Liver (tissue), 9 donors: ENCODE data around the gene SDF4. TPM values are rescaled to one million over a fixed set of nuclear protein-coding genes. Genes with fewer than 3 reads are reported as not detected.

Experiments used
- DNase-seq: peaks from one replicate; pipeline ENCODE4 v3.0.0-alpha.2; 2017; ENCODE audit warnings: low spot score
- H3K27ac ChIP-seq, 2 donors: one replicate each; pipeline ENCODE4 v1.7.0; 2013; ENCODE audit warnings: inconsistent platforms in 2 of 2, low read length in 2 of 2, control low read depth in 1 of 2, low read depth in 1 of 2, mild to moderate bottlenecking in 1 of 2
- H3K27me3 ChIP-seq, 4 donors: one replicate each; pipeline versions ENCODE4 v1.6.1 to v1.7.0; 2013; ENCODE audit warnings: low read length in 3 of 4, inconsistent platforms in 1 of 4, mild to moderate bottlenecking in 1 of 4, moderate library complexity in 1 of 4; ENCODE audit not compliant: control insufficient read depth in 4 of 4, insufficient read depth in 4 of 4
- H3K36me3 ChIP-seq, 4 donors: one replicate each; pipeline versions ENCODE4 v1.6.1 to v1.7.0; 2013; ENCODE audit warnings: low read length in 3 of 4, mild to moderate bottlenecking in 3 of 4, low read depth in 1 of 4, moderate library complexity in 1 of 4; ENCODE audit not compliant: control insufficient read depth in 4 of 4, insufficient read depth in 3 of 4
- H3K4me1 ChIP-seq, 4 donors: one replicate each; pipeline versions ENCODE4 v1.6.1 to v1.7.0; 2013; ENCODE audit warnings: low read length in 3 of 4, mild to moderate bottlenecking in 3 of 4, moderate library complexity in 1 of 4; ENCODE audit not compliant: control insufficient read depth in 4 of 4, insufficient read depth in 4 of 4
- H3K4me3 ChIP-seq, 3 donors: one replicate each; pipeline versions ENCODE4 v1.6.1 to v1.7.0; 2013; ENCODE audit warnings: low read length in 3 of 3, control low read depth in 1 of 3, low read depth in 1 of 3, mild to moderate bottlenecking in 1 of 3
- H3K9ac ChIP-seq, 2 donors: one replicate each; pipeline ENCODE4 v1.7.0; 2013; ENCODE audit warnings: low read length in 2 of 2, mild to moderate bottlenecking in 2 of 2, moderate library complexity in 2 of 2, control low read depth in 1 of 2, low read depth in 1 of 2
- H3K9me3 ChIP-seq, 4 donors: one replicate each; pipeline versions ENCODE4 v1.6.1 to v1.7.0; 2013; ENCODE audit warnings: low read length in 3 of 4; ENCODE audit not compliant: control insufficient read depth in 4 of 4
- EGR1 ChIP-seq, 2 donors: IDR thresholded peaks; 2 replicates each; pipeline ENCODE4 v1.6.1; 2016 to 2018; ENCODE audit warnings: antibody characterized with exemption in 2 of 2, low read depth in 2 of 2
- FOXA1 ChIP-seq: IDR thresholded peaks from 2 replicates; pipeline ENCODE4 v1.6.1; 2016; ENCODE audit warnings: antibody characterized with exemption
- GABPA ChIP-seq, 2 donors: IDR thresholded peaks in 1 of 2; conservative IDR thresholded peaks in 1 of 2; 2 replicates each; pipeline ENCODE4 v1.6.1; 2016; ENCODE audit warnings: antibody characterized with exemption in 2 of 2, mild to moderate bottlenecking in 1 of 2, moderate library complexity in 1 of 2
- HNF4A ChIP-seq, 2 donors: conservative IDR thresholded peaks; 2 replicates each; pipeline ENCODE4 v1.6.1; 2016; ENCODE audit warnings: antibody characterized with exemption in 2 of 2, mild to moderate bottlenecking in 2 of 2
- JUND ChIP-seq, 2 donors: IDR thresholded peaks; 2 replicates each; pipeline ENCODE4 v1.6.1; 2016; ENCODE audit warnings: antibody characterized with exemption in 2 of 2
- NR2F2 ChIP-seq: IDR thresholded peaks from 2 replicates; pipeline ENCODE4 v1.6.1; 2016; ENCODE audit warnings: antibody characterized with exemption
- RAD21 ChIP-seq, 2 donors: IDR thresholded peaks; 2 replicates each; pipeline ENCODE4 v1.6.1; 2016; ENCODE audit warnings: antibody characterized with exemption in 2 of 2, mild to moderate bottlenecking in 2 of 2
- RXRA ChIP-seq, 2 donors: IDR thresholded peaks; 2 replicates each; pipeline ENCODE4 v1.6.1; 2017 to 2018; ENCODE audit warnings: antibody characterized with exemption in 2 of 2, mild to moderate bottlenecking in 1 of 2
- SP1 ChIP-seq: IDR thresholded peaks from 2 replicates; pipeline ENCODE4 v1.6.1; 2018; ENCODE audit warnings: antibody characterized with exemption, mild to moderate bottlenecking
- TAF1 ChIP-seq: conservative IDR thresholded peaks from 2 replicates; pipeline ENCODE4 v1.6.1; 2016; ENCODE audit warnings: antibody characterized with exemption, mild to moderate bottlenecking
- WGBS: extraction: QIAGEN DNeasy Blood & Tissue Kit; methylation state at CpG from one replicate; pipeline ENCODE4 v1.1.7; 2013; 5-methylcytosine and 5-hydroxymethylcytosine counted together
- polyA plus RNA-seq, 2 donors: library from polyadenylated mRNA; stranded (reverse) in 1 of 2; unstranded in 1 of 2; fragments of 200-250 nt in 1 of 2; fragments of >200 nt in 1 of 2; fragmentation: Nextera tagmentation in 1 of 2; extraction: Ambion mirVana in 1 of 2; gene quantifications; one replicate each; pipeline versions ENCODE4 v1.2.1 to v1.2.3, GENCODE V29; 2013 to 2015
- total RNA-seq, 2 donors: library from RNA; depleted of rRNA; stranded (reverse); fragments of >200 nt; gene quantifications; one replicate each; pipeline ENCODE4 v1.2.3, GENCODE V29; 2014
- TF ChIP-seq, protein P1 (sequence below): fragments of 150-350 bp; IDR thresholded peaks from 2 replicates; pipeline ENCODE4 v1.5.1; 2017; ENCODE audit warnings: improper control_type of control experiment, low read depth, low read length; ENCODE audit not compliant: missing input control
- TF ChIP-seq, protein P2 (sequence below): IDR thresholded peaks from 2 replicates; pipeline ENCODE4 v1.6.1; 2016; ENCODE audit warnings: antibody characterized with exemption
- TF ChIP-seq, protein P3 (sequence below): IDR thresholded peaks from 2 replicates; pipeline ENCODE4 v1.6.1; 2016; ENCODE audit warnings: antibody characterized with exemption
- TF ChIP-seq, protein P4 (sequence below): IDR thresholded peaks from 2 replicates; pipeline ENCODE4 v1.6.1; 2016; ENCODE audit warnings: antibody characterized with exemption
- TF ChIP-seq, protein P5 (sequence below): IDR thresholded peaks from 2 replicates; pipeline ENCODE4 v1.6.1; 2016; ENCODE audit warnings: antibody characterized with exemption, mild to moderate bottlenecking
- donor health status: healthy.
- donor health status: healthy.
- donor health status: healthy.
- donor health status: healthy.
- donor health status: healthy.

The SDF4 gene
- total and polyA plus RNA-seq, 4 donors, result 48.7 to 180 (median 75.9) TPM

DNA sequence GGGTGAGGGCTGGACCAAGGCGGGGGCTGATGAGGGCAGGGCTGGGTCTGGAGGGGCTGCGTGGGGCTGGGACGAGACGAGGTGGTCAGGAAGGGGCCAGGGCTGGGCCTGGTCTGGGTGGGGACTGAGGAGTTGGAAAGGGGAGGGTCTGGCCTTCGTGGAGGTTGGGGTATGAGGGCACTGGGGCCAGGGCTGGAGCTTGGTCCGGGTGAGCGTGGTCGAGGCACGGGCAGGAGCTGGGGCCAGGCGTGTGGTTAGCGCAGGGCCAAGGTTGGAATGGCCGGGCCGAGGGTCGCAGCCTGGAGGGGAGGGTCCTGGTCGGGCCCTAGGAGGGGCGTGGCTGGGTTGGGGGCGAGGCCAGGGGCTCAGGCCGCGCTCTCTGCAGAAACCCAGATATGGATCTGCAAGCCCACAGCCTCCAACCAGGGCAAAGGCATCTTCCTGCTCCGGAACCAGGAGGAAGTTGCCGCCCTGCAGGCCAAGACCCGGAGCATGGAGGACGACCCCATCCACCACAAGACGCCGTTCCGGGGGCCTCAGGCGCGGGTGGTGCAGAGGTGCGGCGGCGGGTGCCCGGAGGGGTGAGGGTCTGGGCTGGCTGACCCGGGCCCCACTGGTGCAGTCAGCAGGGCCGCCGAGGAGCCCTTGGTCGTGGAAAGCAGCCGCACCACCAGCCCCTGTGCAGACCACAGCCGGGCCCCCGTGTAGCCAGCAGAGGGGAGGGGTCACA is 49.1 kb downstream of the SDF4 start:
- DNase-seq, result no peak
- no peaks in the 10 kb centered on the region for H3K27me3 ChIP-seq
- no peaks in the 10 kb centered on the region for H3K9me3 ChIP-seq
- no peaks in the 10 kb centered on the region for H3K36me3 ChIP-seq
- no peak overlapping the region for H3K4me3 ChIP-seq
- H3K27ac ChIP-seq, result no peak overlapping the region
- no peak overlapping the region for H3K9ac ChIP-seq
- H3K4me1 ChIP-seq, result no peaks in the 10 kb centered on the region
- TF ChIP-seq RAD21 (IDR thresholded peaks at IDR 0.05) (no peak), JUND (IDR thresholded peaks at IDR 0.05) (no peak), RXRA (IDR thresholded peaks at IDR 0.05) (no peak), SP1 (no peak), TAF1 (no peak), GABPA (IDR thresholded peaks at IDR 0.05 in 1 of 2, conservative IDR thresholded peaks at IDR 0.05 in 1 of 2) (no peak), FOXA1 (no peak), EGR1 (IDR thresholded peaks at IDR 0.05; ENCODE audit: low read depth in 2 of 2) (no peak), NR2F2 (no peak), HNF4A (conservative IDR thresholded peaks at IDR 0.05) (no peak)
- TF ChIP-seq, protein P1, sequence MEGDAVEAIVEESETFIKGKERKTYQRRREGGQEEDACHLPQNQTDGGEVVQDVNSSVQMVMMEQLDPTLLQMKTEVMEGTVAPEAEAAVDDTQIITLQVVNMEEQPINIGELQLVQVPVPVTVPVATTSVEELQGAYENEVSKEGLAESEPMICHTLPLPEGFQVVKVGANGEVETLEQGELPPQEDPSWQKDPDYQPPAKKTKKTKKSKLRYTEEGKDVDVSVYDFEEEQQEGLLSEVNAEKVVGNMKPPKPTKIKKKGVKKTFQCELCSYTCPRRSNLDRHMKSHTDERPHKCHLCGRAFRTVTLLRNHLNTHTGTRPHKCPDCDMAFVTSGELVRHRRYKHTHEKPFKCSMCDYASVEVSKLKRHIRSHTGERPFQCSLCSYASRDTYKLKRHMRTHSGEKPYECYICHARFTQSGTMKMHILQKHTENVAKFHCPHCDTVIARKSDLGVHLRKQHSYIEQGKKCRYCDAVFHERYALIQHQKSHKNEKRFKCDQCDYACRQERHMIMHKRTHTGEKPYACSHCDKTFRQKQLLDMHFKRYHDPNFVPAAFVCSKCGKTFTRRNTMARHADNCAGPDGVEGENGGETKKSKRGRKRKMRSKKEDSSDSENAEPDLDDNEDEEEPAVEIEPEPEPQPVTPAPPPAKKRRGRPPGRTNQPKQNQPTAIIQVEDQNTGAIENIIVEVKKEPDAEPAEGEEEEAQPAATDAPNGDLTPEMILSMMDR, result no peak
- TF ChIP-seq, protein P2, sequence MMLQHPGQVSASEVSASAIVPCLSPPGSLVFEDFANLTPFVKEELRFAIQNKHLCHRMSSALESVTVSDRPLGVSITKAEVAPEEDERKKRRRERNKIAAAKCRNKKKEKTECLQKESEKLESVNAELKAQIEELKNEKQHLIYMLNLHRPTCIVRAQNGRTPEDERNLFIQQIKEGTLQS, result no peak
- TF ChIP-seq, protein P3, sequence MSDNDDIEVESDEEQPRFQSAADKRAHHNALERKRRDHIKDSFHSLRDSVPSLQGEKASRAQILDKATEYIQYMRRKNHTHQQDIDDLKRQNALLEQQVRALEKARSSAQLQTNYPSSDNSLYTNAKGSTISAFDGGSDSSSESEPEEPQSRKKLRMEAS, result no peak
- TF ChIP-seq, protein P4, sequence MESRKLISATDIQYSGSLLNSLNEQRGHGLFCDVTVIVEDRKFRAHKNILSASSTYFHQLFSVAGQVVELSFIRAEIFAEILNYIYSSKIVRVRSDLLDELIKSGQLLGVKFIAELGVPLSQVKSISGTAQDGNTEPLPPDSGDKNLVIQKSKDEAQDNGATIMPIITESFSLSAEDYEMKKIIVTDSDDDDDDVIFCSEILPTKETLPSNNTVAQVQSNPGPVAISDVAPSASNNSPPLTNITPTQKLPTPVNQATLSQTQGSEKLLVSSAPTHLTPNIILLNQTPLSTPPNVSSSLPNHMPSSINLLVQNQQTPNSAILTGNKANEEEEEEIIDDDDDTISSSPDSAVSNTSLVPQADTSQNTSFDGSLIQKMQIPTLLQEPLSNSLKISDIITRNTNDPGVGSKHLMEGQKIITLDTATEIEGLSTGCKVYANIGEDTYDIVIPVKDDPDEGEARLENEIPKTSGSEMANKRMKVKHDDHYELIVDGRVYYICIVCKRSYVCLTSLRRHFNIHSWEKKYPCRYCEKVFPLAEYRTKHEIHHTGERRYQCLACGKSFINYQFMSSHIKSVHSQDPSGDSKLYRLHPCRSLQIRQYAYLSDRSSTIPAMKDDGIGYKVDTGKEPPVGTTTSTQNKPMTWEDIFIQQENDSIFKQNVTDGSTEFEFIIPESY, result no peak
- TF ChIP-seq, protein P5, sequence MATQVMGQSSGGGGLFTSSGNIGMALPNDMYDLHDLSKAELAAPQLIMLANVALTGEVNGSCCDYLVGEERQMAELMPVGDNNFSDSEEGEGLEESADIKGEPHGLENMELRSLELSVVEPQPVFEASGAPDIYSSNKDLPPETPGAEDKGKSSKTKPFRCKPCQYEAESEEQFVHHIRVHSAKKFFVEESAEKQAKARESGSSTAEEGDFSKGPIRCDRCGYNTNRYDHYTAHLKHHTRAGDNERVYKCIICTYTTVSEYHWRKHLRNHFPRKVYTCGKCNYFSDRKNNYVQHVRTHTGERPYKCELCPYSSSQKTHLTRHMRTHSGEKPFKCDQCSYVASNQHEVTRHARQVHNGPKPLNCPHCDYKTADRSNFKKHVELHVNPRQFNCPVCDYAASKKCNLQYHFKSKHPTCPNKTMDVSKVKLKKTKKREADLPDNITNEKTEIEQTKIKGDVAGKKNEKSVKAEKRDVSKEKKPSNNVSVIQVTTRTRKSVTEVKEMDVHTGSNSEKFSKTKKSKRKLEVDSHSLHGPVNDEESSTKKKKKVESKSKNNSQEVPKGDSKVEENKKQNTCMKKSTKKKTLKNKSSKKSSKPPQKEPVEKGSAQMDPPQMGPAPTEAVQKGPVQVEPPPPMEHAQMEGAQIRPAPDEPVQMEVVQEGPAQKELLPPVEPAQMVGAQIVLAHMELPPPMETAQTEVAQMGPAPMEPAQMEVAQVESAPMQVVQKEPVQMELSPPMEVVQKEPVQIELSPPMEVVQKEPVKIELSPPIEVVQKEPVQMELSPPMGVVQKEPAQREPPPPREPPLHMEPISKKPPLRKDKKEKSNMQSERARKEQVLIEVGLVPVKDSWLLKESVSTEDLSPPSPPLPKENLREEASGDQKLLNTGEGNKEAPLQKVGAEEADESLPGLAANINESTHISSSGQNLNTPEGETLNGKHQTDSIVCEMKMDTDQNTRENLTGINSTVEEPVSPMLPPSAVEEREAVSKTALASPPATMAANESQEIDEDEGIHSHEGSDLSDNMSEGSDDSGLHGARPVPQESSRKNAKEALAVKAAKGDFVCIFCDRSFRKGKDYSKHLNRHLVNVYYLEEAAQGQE, result no peak
- 61% methylated on average over 39 of the region's 39 CpGs for WGBS
